HG03103 (cell line): ENCODE results near the gene ACRV1.

Source experiments
- ATAC-seq: cut with Tn5 transposase; IDR thresholded peaks from one replicate; pipeline ENCODE4 v1.9.1; 2021; ENCODE audit warnings: low read depth; ENCODE audit not compliant: unreplicated experiment

Gene ACRV1

DNA sequence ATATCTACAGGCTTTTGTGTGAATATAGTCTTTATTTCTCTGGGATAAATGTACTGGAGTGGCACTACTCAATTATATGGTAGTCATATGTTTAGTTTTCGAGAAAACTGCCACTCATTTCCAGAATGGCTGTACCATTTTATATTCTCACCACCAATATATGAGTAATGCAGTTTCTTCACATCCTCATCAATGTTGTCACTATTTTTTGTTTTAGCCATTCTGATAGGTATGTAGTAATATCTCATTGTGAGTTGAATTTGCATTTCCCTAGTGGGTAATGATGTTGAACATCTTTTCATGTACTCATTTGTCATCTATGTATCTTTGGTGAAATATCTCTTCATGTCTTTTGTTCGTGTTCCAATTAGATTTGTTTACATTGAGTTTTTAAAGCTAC lies 18.0 kb downstream of the ACRV1 start:
- ATAC-seq, result no peak

DNA sequence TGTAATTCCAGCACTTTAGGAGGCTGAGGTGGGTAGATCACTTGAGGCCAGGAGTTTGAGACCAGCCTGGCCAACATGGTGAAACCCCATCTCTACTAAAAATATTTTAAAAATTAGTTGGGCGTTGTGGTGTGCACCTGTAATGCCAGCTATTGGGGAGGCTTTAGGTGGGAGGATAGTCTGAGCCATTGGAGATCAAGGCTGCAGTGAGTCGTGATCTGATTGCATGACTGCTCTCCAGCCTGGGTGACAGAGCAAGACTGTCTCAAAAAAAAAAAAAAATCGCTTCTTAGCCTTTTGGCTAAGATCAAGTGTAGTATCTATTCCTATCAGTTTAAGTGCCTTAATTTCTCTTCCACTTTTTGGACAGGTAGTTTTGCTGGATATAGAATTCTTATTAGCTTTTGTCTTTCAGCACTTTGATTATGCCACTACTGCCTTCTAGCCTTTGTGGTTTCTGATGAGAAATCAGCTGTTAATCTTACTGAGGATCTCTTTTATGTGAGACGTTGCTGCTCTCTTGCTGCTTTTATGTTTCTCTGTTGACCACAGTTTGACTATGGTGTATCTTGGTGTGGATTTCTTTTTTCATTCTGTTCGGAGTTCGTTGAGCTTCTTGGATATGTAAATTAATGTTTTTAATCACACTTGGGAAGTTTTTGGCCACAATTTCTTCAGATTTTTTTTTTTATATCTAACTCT lies 31.0 kb downstream of the ACRV1 start:
- no peak for ATAC-seq

DNA sequence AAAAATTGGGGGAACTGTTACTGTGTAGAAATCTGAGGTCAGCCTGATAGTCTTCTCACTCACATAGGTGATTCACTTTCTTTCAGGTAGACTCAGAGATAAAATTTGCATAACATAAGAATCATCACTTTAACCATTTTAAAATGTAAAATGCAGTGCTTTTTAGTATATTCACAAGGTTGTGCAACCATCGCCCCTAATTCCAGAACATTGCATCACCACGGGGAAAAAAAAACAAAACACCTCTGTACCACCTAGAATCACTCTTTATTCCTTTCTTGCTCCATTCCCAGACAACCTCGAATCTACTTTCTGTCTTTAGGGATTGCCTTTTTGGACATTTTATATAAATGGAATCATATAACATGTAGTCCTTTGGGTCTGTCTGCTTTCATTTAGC lies 34.8 kb downstream of the ACRV1 start:
- ATAC-seq, result no peak

DNA sequence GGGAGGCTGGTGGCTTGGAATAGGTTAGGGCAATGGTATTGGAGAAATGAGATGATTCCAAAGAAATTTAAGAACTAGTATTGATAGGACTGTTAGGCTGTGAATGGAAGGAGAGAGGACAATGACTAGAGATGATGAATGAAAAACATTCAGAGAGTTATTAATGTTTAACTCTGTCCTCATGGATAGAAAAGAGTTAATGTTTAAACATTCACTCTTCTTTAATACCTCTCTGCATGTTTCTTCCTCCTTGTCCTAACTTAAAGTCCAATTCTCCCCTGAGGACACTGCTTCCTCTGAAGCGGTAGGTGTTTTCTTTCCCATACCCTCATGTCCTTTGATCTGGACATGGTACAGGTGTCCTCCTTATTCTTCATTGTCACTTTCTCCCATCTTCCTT lies 42.3 kb downstream of the ACRV1 start:
- ATAC-seq, result no peak

DNA sequence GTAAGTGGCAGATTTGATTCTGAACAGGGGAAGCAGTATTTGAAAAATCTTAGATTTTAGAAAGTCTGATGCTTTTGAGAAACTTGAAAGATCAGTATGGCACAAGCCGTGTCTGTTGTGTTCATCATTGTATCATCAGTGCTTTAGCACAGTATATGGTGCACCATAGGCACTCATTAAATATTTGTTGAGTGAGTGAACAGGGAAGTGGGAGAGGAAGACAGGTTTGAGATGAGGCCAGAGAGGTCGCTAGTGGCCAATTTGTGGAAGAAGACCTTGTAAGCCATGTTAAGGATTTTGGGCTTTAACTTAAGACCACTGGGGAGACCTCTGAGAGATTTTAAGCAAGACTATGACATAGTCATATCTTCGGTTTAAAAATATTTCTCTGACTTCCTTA lies 42.8 kb downstream of the ACRV1 start:
- no peak for ATAC-seq

DNA sequence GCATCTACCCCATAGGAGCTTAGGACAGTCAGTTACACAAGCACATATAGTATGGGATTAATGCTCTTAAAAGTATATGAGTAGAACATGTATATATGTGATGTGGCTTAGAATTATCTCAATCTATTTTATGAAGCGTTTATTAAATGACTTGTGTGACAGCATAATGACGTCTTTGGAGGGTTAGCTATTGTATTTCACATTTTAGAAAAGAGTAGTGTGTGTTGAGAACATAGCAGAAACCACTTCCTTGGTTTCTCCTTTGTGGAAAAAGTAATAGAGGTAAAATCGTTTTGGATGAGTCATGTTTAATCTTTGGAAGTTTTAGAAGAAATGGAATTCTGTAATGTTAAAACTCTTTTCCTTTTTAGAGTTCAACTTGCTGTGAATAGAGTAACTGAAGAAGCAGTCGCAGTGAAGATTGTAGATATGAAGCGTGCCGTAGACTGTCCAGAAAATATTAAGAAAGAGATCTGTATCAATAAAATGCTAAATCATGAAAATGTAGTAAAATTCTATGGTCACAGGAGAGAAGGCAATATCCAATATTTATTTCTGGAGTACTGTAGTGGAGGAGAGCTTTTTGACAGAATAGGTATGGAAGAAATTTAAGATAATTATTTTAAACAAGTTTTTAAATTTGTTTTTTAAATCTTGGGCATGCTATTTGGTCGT lies 53.3 kb downstream of the ACRV1 start:
- no peak for ATAC-seq

DNA sequence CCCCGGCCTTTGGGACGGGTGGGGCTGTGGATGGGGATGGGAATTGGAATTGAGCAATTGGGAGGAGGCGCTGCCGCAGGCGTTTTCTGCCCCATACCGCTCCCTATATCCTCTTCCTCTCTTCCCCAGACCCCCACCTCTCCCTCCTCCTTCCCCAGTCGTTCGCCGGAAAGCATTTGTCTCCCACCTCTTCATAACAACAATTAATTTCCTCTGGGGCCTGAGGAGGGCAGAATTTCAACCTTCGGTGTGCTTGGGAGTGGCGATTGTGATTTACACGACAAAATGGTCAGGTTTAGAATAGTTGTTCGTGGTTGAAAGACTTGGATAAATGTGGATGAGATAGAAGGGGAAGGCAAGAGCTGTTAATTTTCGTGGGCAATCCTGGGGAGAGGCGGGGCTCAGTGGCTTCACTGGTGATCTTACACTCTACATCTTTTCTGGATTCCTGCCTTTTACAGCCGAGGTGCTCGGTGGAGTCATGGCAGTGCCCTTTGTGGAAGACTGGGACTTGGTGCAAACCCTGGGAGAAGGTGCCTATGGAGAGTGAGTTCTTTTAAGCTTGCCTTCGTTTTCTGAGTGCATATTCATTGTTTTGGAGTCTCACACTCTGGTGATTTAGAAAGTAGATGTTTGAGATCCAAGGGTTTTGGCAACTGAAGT lies 54.2 kb downstream of the ACRV1 start:
- peak; percentile 37 for ATAC-seq

DNA sequence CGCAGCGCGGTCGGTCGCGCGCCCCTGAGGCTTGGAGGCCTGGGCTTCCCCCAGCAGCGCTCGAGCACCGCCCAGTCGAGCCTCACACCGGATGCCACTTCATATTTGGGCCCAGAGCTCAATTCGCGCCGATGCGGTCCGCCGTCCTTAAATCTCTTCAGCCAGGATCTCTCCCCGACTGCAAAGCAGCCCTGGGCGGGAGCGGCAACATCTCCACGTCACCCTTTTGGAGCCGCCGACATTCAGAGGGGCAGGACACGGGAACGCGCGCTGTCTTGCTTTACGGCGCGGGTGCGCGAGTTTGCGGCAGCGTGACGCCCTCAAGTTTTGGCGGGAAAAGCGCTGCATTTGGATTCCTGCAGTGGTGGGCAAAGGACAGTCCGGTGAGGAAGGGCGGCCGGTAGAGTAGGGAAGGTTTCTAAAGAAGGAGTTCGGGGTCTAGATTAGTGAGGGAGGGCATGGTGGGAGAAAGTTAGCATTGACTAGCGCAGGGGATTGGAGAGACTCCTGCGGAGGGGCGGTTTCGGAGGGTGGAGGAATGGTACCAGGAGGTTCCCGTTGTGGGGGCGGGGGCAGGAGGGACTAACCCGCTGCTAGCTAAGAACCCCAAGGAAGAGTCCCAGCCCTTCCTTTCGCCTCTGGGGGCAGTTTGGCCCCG lies 54.9 kb downstream of the ACRV1 start:
- peak; percentile 89 for ATAC-seq

DNA sequence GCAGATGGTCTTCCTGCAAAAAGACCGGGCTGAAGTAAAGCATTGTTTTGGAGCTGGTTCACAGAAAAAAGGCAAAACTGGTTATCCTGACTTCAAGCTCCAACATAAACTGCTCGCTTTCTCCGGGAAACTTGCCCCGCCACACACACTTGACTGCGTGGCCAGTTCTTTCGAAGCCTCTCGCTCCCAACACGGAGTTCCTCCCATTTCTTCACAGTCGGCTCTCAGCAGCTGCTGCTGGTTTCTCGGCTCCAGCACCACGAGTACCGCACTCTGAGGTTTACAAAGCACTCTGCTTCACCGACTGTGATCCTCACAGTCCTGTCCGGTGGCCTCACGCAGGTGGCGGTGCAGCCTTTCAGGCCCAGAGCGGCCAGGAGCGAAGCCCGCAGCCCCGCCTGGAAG lies 55.4 kb downstream of the ACRV1 start:
- no peak for ATAC-seq

DNA sequence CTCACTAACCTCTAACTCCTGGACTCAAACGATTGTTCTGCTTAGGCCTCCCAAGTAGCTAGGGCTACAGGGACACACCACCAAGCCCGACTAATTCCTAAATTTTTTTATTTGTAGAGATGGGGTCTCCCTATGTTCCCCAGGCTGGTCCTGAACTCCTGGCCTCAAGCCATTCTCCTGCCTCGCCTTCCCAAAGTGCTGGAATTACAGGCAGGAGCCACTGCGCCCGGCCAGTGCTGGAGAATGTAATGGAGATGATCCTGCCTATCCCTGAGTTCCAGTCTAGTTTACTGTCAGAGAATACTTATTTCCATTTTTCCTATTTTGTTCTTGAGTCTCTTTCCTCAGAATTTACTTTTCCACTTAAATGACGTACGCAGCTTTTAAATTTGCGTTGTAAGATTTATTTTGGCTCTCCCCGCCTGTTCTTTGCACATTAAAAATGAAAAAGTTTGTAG lies 55.9 kb downstream of the ACRV1 start, which contains the start of gene CHEK1:
TSS of gene CHEK1 (plus strand) at position 408 of the 458 bp plus-strand sequence. CDS start 1,606 bp downstream, outside the sequence.
- ATAC-seq, result no peak

DNA sequence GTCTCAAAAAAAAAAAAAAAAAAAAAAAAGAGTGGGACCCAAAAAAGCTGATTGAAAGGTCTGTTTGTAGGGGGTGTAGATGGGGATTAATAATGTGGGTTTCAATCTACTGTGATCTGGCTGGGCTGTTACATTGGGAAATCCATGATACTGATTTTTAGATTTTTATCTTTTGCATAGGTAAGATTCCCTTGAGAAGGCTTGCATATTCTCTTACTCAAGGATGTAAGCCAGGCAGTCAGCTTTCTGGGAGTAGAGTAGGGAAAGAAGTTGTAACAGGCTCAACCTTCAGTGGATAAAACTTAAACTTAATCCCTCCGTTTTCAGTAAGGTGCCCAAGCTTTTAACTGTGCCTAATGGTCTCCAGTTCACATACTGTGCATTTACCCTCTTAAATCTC lies 57.6 kb downstream of the ACRV1 start:
- ATAC-seq, result no peak

DNA sequence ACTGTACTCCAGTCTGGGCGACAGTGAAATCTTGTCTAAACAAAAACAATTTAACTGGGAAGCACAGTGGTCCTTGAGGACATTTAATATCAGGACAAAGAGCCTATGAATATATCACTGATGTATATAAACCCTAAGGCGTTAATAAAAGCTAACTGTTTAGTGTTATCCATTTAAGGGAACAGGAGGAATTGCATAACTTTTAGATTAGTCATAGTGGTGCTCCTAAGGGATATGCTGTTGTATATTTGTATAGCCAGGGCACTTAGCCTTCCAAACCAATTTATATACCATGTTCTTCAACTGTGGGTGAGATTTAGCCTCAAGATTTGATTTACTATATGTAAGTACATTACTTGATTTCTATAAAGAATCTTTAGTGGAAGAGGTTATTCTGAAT lies 58.7 kb downstream of the ACRV1 start:
- ATAC-seq, result no peak
